ENCODE measurements around the gene MRPL23. TPM values are rescaled to one million over a fixed set of nuclear protein-coding genes. Genes with fewer than 3 reads are reported as not detected.

Gene MRPL23
- total RNA-seq, 1 experiment from 2014 or later: 109 TPM

- no peak for ATAC-seq
- H3K27me3 ChIP-seq (ENCODE audit: insufficient read depth, low read length): no peaks in the 10 kb centered on the region
- no peak overlapping the region for H3K27ac ChIP-seq (ENCODE audit: low read depth, low read length)
- no peak for DNase-seq (ENCODE audit: low read depth, low spot score)
- H4K20me1 ChIP-seq (ENCODE audit: insufficient read depth): no peaks in the 10 kb centered on the region
- CTCF ChIA-PET: no interaction called here
- no peak overlapping the region for H2AFZ ChIP-seq (ENCODE audit: low read depth, low read length, poor library complexity, severe bottlenecking)
- no peak overlapping the region for H3K4me2 ChIP-seq (ENCODE audit: low read length)
- intact Hi-C loops (cut with micrococcal nuclease): no loop called here
- no peaks in the 10 kb centered on the region for H3K4me1 ChIP-seq (ENCODE audit: control insufficient read depth in 1 of 2, insufficient read depth in 2 of 2, low read length in 2 of 2)
- H3K79me2 ChIP-seq (ENCODE audit: insufficient read depth, low read length): no peaks in the 10 kb centered on the region
- no TSS peak for BruUV-seq (replicated peaks)
- no peaks in the 10 kb centered on the region for H3K9me3 ChIP-seq (ENCODE audit: control insufficient read depth in 1 of 2, insufficient read depth in 1 of 2, low read depth in 1 of 2, low read length in 2 of 2)
- RAD21 ChIA-PET (ENCODE audit: low non-redundant PET in 1 of 2, low total read pairs in 2 of 2, uncharacterized antibody in 2 of 2, unreplicated experiment in 2 of 2): no interaction called here
- TF ChIP-seq YY1 (IDR thresholded peaks at IDR 0.05; ENCODE audit: extremely low read depth, insufficient replicate concordance, low read depth, low read length) (no peak), MAX (IDR thresholded peaks at IDR 0.05) (no peak), EZH2phosphoT487 (IDR thresholded peaks at IDR 0.05; ENCODE audit: borderline replicate concordance) (no peak), JUND (IDR thresholded peaks at IDR 0.05) (no peak), FOSL1 (IDR thresholded peaks at IDR 0.05; ENCODE audit: low read depth) (no peak), TCF7L2 (IDR thresholded peaks at IDR 0.05; ENCODE audit: borderline replicate concordance, extremely low read depth, insufficient read depth, insufficient read length) (no peak), CEBPB (IDR thresholded peaks at IDR 0.05; ENCODE audit: low read depth) (no peak), REST (IDR thresholded peaks at IDR 0.05; ENCODE audit: low read depth) (no peak), SP1 (IDR thresholded peaks at IDR 0.05; ENCODE audit: low read depth) (no peak), SRF (IDR thresholded peaks at IDR 0.05; ENCODE audit: low read depth) (no peak), ATF3 (IDR thresholded peaks at IDR 0.05) (no peak), ZBTB33 (IDR thresholded peaks at IDR 0.05; ENCODE audit: extremely low read depth, insufficient replicate concordance, low read length) (no peak), POLR2AphosphoS5 (IDR thresholded peaks at IDR 0.05; ENCODE audit: low read depth, low read length) (no peak), CBX3 (IDR thresholded peaks at IDR 0.05; ENCODE audit: low read depth) (no peak), POLR2A (IDR thresholded peaks at IDR 0.05; ENCODE audit: borderline replicate concordance, extremely low read depth, insufficient read depth, insufficient read length) (no peak), EGR1 (IDR thresholded peaks at IDR 0.05; ENCODE audit: low read depth) (no peak), ZFX (IDR thresholded peaks at IDR 0.05) (no peak), ELF1 (IDR thresholded peaks at IDR 0.05; ENCODE audit: borderline replicate concordance, low read depth) (no peak), ZNF274 (IDR thresholded peaks at IDR 0.05; ENCODE audit: low read depth, low read length) (no peak), EZH2 (IDR thresholded peaks at IDR 0.05) (no peak)
- no peaks in the 10 kb centered on the region for H3K36me3 ChIP-seq (ENCODE audit: control insufficient read depth in 1 of 2, insufficient read depth in 2 of 2, low read length in 2 of 2)
- POLR2A ChIA-PET: no interaction called here
- no peak overlapping the region for H3K4me3 ChIP-seq (replicated peaks in 1 of 2; ENCODE audit: low read depth in 1 of 2, low read length in 2 of 2)
- H3K9ac ChIP-seq (ENCODE audit: low read length): no peak overlapping the region
- no peaks in the 10 kb centered on the region for H3K9me2 ChIP-seq (ENCODE audit: insufficient read depth)
Observed at GRCh38 chr11:1927848-1928469, 19.2 kb upstream of the MRPL23 start.

Measured in HCT116 (cell line).